WTC11 (cell line): Measurements from ENCODE around the gene TAL2. TPM values are rescaled to one million over a fixed set of nuclear protein-coding genes. Genes with fewer than 3 reads are reported as not detected.
A peak's percentile ranks its signal among the peaks of the same experiment; 100 is the strongest.

Source experiments
- ATAC-seq: fragments of 200-7000 bp; cut with Tn5 transposase; 2 replicates; pipeline ENCODE4 v1.10.0; 2021; ENCODE audit warnings: mild to moderate bottlenecking, moderate library complexity
- CTCF ChIA-PET: fragments of 300-600 bp; sonication (Branson Sonifier 250); formaldehyde crosslinking; loops from one replicate; lab custom pipeline; 2021; ENCODE audit warnings: antibody characterized with exemption; lab: Charles Lee
- POLR2A ChIA-PET: fragments of 350-600 bp; sonication (Branson Sonifier 250); formaldehyde crosslinking; loops from one replicate; lab custom pipeline; 2021; ENCODE audit warnings: antibody characterized with exemption; lab: Charles Lee
- DNase-seq: peaks from one replicate; pipeline ENCODE4 v3.0.0; 2021; ENCODE audit warnings: low spot score
- H3K27ac Mint-ChIP-seq: 2 replicates; pipeline ENCODE4 v1.8.0; 2021; ENCODE audit warnings: mixed read lengths
- H3K27me3 Mint-ChIP-seq: 2 replicates; pipeline ENCODE4 v1.8.0; 2021; ENCODE audit warnings: low read depth, mild to moderate bottlenecking, moderate library complexity, mixed read lengths
- H3K36me3 Mint-ChIP-seq: 2 replicates; pipeline ENCODE4 v1.8.0; 2021; ENCODE audit warnings: mixed read lengths
- H3K4me1 Mint-ChIP-seq: 2 replicates; pipeline ENCODE4 v1.8.0; 2022; ENCODE audit warnings: mixed read lengths
- H3K4me3 Mint-ChIP-seq: 2 replicates; pipeline ENCODE4 v1.8.0; 2021; ENCODE audit warnings: mild to moderate bottlenecking, moderate library complexity, mixed read lengths
- H3K9me3 Mint-ChIP-seq: 2 replicates; pipeline ENCODE4 v1.8.0; 2021; ENCODE audit warnings: mixed read lengths
- AR ChIP-seq: fragments of 250-450 bp; sonication (Bioruptor Pico); IDR thresholded peaks from 2 replicates; pipeline ENCODE4 v1.9.0; 2021; ENCODE audit warnings: mild to moderate bottlenecking
- ATF6 ChIP-seq: sonication (generic); formaldehyde crosslinking; IDR thresholded peaks from 2 replicates; pipeline ENCODE4 v1.8.1; 2023; ENCODE audit warnings: mild to moderate bottlenecking, missing genetic modification reagents
- FOXP1 ChIP-seq: sonication (generic); formaldehyde crosslinking; IDR thresholded peaks from 2 replicates; pipeline ENCODE4 v1.8.0; 2022; ENCODE audit warnings: missing genetic modification reagents, mild to moderate bottlenecking, moderate library complexity, borderline replicate concordance
- HMGXB4 ChIP-seq: sonication (generic); formaldehyde crosslinking; IDR thresholded peaks from 2 replicates; pipeline ENCODE4 v1.8.1; 2023; ENCODE audit warnings: mild to moderate bottlenecking, moderate library complexity, missing genetic modification reagents
- JUN ChIP-seq: sonication (generic); formaldehyde crosslinking; IDR thresholded peaks from 2 replicates; pipeline ENCODE4 v1.8.0; 2023; ENCODE audit warnings: mild to moderate bottlenecking, missing genetic modification reagents
- KAT7 ChIP-seq: sonication (generic); formaldehyde crosslinking; IDR thresholded peaks from 2 replicates; pipeline ENCODE4 v1.8.1; 2023; ENCODE audit warnings: missing genetic modification reagents, mild to moderate bottlenecking, borderline replicate concordance
- MLX ChIP-seq: sonication (generic); formaldehyde crosslinking; IDR thresholded peaks from 2 replicates; pipeline ENCODE4 v1.8.1; 2023; ENCODE audit warnings: mild to moderate bottlenecking, missing genetic modification reagents, moderate library complexity
- NR2C2 ChIP-seq: sonication (generic); formaldehyde crosslinking; IDR thresholded peaks from 2 replicates; pipeline ENCODE4 v1.8.0; 2022; ENCODE audit warnings: mild to moderate bottlenecking, missing genetic modification reagents
- SMAD3 ChIP-seq: sonication (generic); formaldehyde crosslinking; IDR thresholded peaks from 2 replicates; pipeline ENCODE4 v1.8.0; 2022; ENCODE audit warnings: missing genetic modification reagents, mild to moderate bottlenecking, borderline replicate concordance
- USF1 ChIP-seq: sonication (generic); formaldehyde crosslinking; IDR thresholded peaks from 2 replicates; pipeline ENCODE4 v1.8.0; 2022; ENCODE audit warnings: mild to moderate bottlenecking, missing genetic modification reagents
- USF2 ChIP-seq: sonication (generic); formaldehyde crosslinking; IDR thresholded peaks from 2 replicates; pipeline ENCODE4 v1.8.1; 2023; ENCODE audit warnings: mild to moderate bottlenecking, missing genetic modification reagents, moderate library complexity
- ZMAT4 ChIP-seq: fragments of 250-450 bp; sonication (Bioruptor Pico); IDR thresholded peaks from 2 replicates; pipeline ENCODE4 v1.9.0; 2021; ENCODE audit warnings: mild to moderate bottlenecking
- ZNF121 ChIP-seq: sonication (generic); formaldehyde crosslinking; IDR thresholded peaks from 2 replicates; pipeline ENCODE4 v1.8.0; 2023; ENCODE audit warnings: missing genetic modification reagents
- total RNA-seq: library from RNA; stranded (reverse); gene quantifications from 3 replicates; pipeline ENCODE4 v1.2.3, GENCODE V29; 2021

Gene TAL2
- total RNA-seq, 1 experiment from 2014 or later, result not detected

- ChIA-PET POLR2A (no interaction called here), CTCF (interaction anchor here (0.8 kb wide), 1 partner anchor 17 kb away, joined by 3 read pairs; no protein-coding TSS in a partner anchor)
- ATAC-seq, result peak; percentile 85
- Mint-ChIP-seq H3K4me3 (no peak overlapping the region), H3K27ac (no peak overlapping the region), H3K27me3 (no peaks in the 10 kb centered on the region), H3K4me1 (peaks cover 12% of the 10 kb centered on the region)
- TF ChIP-seq FOXP1 (no peak), KAT7 (CRISPR knock-in tag) (no peak), ZMAT4 (CRISPR knock-in tag) (no peak), JUN (CRISPR knock-in tag) (no peak), USF2 (CRISPR knock-in tag) (no peak)
- TF ChIP-seq, all 79 proteins: peak for 0
- peak; percentile 45 for DNase-seq
- no peaks in the 10 kb centered on the region for H3K9me3 Mint-ChIP-seq
- no peaks in the 10 kb centered on the region for H3K36me3 Mint-ChIP-seq
These were observed 11.7 kb downstream of the TAL2 start for GRCh38 chr9:105673850-105674387.

GRCh38 chr9:105676351-105676923, 14.2 kb downstream of the TAL2 start:
- Mint-ChIP-seq H3K27ac (no peak overlapping the region), H3K4me3 (no peak overlapping the region), H3K9me3 (no peaks in the 10 kb centered on the region), H3K27me3 (no peaks in the 10 kb centered on the region)
- CTCF ChIA-PET, result interaction anchor here (1.9 kb wide), 1 partner anchor 39 kb away, joined by 6 read pairs; no protein-coding TSS in a partner anchor
- no peak for TF ChIP-seq FOXP1
- TF ChIP-seq MLX (CRISPR knock-in tag), result no peak
- TF ChIP-seq USF1 (CRISPR knock-in tag), result no peak
- TF ChIP-seq ZNF121 (CRISPR knock-in tag), result no peak
- TF ChIP-seq, all 79 proteins: peak for 0
- H3K4me1 Mint-ChIP-seq, result peaks cover 17% of the 10 kb centered on the region
- DNase-seq (no peak), ATAC-seq (no peak)
- POLR2A ChIA-PET, result no interaction called here
- H3K36me3 Mint-ChIP-seq, result no peaks in the 10 kb centered on the region

GRCh38 chr9:105678163-105678562, 15.9 kb downstream of the TAL2 start:
- CTCF ChIA-PET, result interaction anchor here (0.9 to 1.2 kb wide), 2 partner anchors 13 to 16 kb away, joined by 4 to 5 read pairs; partner anchors contain the start of gene TMEM38B
- H3K27me3 Mint-ChIP-seq, result no peaks in the 10 kb centered on the region
- TF ChIP-seq NR2C2 (CRISPR knock-in tag) (no peak), AR (CRISPR knock-in tag) (no peak)
- ATAC-seq (peak; percentile 38), DNase-seq (no peak)
- no peaks in the 10 kb centered on the region for H3K36me3 Mint-ChIP-seq
- peak overlapping the region; percentile 48 for H3K27ac Mint-ChIP-seq
- H3K4me1 Mint-ChIP-seq, result peaks cover 17% of the 10 kb centered on the region
- no peak overlapping the region for H3K4me3 Mint-ChIP-seq
- POLR2A ChIA-PET, result no interaction called here
- H3K9me3 Mint-ChIP-seq, result no peaks in the 10 kb centered on the region

GRCh38 chr9:105678781-105679180, 16.5 kb downstream of the TAL2 start:
- H3K4me1 Mint-ChIP-seq, result peaks cover 16% of the 10 kb centered on the region
- H3K36me3 Mint-ChIP-seq, result no peaks in the 10 kb centered on the region
- ChIA-PET POLR2A (no interaction called here), CTCF (interaction anchor here (0.9 to 1.2 kb wide), 2 partner anchors 12 to 15 kb away, joined by 4 to 5 read pairs; partner anchors contain the start of gene TMEM38B)
- no peaks in the 10 kb centered on the region for H3K9me3 Mint-ChIP-seq
- H3K4me3 Mint-ChIP-seq, result no peak overlapping the region
- DNase-seq, result no peak
- no peaks in the 10 kb centered on the region for H3K27me3 Mint-ChIP-seq
- ATAC-seq, result no peak
- no peak overlapping the region for H3K27ac Mint-ChIP-seq
- TF ChIP-seq SMAD3 (CRISPR knock-in tag) (no peak), KAT7 (CRISPR knock-in tag) (no peak), HMGXB4 (no peak), USF1 (CRISPR knock-in tag) (no peak), ATF6 (no peak)
